Psoas muscle (tissue), 8 donors: ENCODE data around the gene ERICH6B. TPM values are rescaled to one million over a fixed set of nuclear protein-coding genes. Genes with fewer than 3 reads are reported as not detected.

Experiments used
- ATAC-seq, 4 donors: fragments of 200-7000 bp; cut with Tn5 transposase; one replicate each; pipeline ENCODE4 v1.9.1; 2020; ENCODE audit warnings: moderate library complexity in 3 of 4, mild to moderate bottlenecking in 2 of 4
- DNase-seq, 2 donors: peaks; one replicate each; pipeline ENCODE4 v3.0.0-alpha.2; 2020
- H3K27ac ChIP-seq: fragments of 200-600 bp; one replicate; pipeline ENCODE4 v1.8.0; 2022
- H3K27me3 ChIP-seq, 3 donors: fragments of 200-600 bp in 1 of 3; one replicate each; pipeline versions ENCODE4 v1.6.1 to v1.8.0; 2013 to 2022; ENCODE audit warnings: low read length in 2 of 3, mild to moderate bottlenecking in 2 of 3, moderate library complexity in 1 of 3; ENCODE audit not compliant: insufficient read depth in 3 of 3
- H3K36me3 ChIP-seq, 2 donors: fragments of 200-600 bp in 1 of 2; one replicate each; pipeline versions ENCODE4 v1.6.1 to v1.8.0; 2013 to 2022; ENCODE audit warnings: low read depth in 1 of 2, mild to moderate bottlenecking in 1 of 2, moderate library complexity in 1 of 2; ENCODE audit not compliant: insufficient read depth in 1 of 2
- H3K4me1 ChIP-seq: fragments of 200-600 bp; one replicate; pipeline ENCODE4 v1.8.0; 2022
- H3K4me3 ChIP-seq: fragments of 200-600 bp; one replicate; pipeline ENCODE4 v1.8.0; 2022; ENCODE audit warnings: mild to moderate bottlenecking
- H3K9me3 ChIP-seq: fragments of 200-600 bp; one replicate; pipeline ENCODE4 v1.8.0; 2022
- CTCF ChIP-seq: fragments of 200-600 bp; IDR thresholded peaks from one replicate; pipeline ENCODE4 v1.8.0; 2022; ENCODE audit warnings: antibody characterized with exemption
- WGBS, 3 donors: extraction: QIAGEN DNeasy Blood & Tissue Kit; methylation state at CpG; one replicate each; pipeline versions ENCODE4 v1.1.6 to v1.1.7; 2013; 5-methylcytosine and 5-hydroxymethylcytosine counted together
- intact Hi-C, 2 donors: fragments of 100-400 bp; cut with DNase I; formaldehyde crosslinking; loops; one replicate each; pipeline versions ENCODE4 v1.11.0 to v1.14.2; 2022
- polyA plus RNA-seq, 3 donors: library from polyadenylated mRNA; stranded (reverse); fragments of 200-250 nt; gene quantifications; one replicate each; pipeline ENCODE4 v1.2.3, GENCODE V29; 2013
- total RNA-seq, 4 donors: library from RNA; stranded (reverse); fragmentation: NEBNext Ultra II Directional in 2 of 4; extraction: Animal tissue kit (Norgen Biotek cat#: 25700) in 2 of 4; gene quantifications; one replicate each; pipeline versions ENCODE4 v1.2.1 to v1.2.4, GENCODE V29; 2021 to 2023
- donor health status: healthy with polysubstance abuse.
- donor health status: DM: no; HTN: no; CAD: no; lungs with moderate emphysema.
- donor health status: Bipolar disorder and iron deficiency.
- donor health status: healthy.
- donor health status: DM: yes; HTN: yes; CAD: no.
- donor health status: DM: no; HTN: no; CAD: no.
- donor health status: DM: no; HTN: no; CAD: no.
- donor health status: DM: yes; HTN: yes; CAD: no.

ERICH6B gene
- total and polyA plus RNA-seq, 7 donors, result not detected

GRCh38 chr13:45595965-45596364, 19.6 kb downstream of the ERICH6B start:
- Histone ChIP-seq H3K9me3 (no peaks in the 10 kb centered on the region), H3K4me1 (no peaks in the 10 kb centered on the region), H3K27me3 (peaks cover 0 to 2% (median 0%) of the 10 kb centered on the region in 3 donors), H3K4me3 (no peak overlapping the region), H3K27ac (no peak overlapping the region), H3K36me3 (no peaks in the 10 kb centered on the region)
- 44 to 59% (median 45%) methylated on average over 2 of the region's 2 CpGs for WGBS, 3 donors
- ATAC-seq (no peak), DNase-seq (no peak)
- intact Hi-C loops, result no loop called here
- TF ChIP-seq CTCF, result no peak

- H3K4me3 ChIP-seq, result no peak overlapping the region
- TF ChIP-seq CTCF, result no peak
- H3K4me1 ChIP-seq, result no peaks in the 10 kb centered on the region
- 46 to 51% (median 48%) methylated on average over 3 of the region's 3 CpGs for WGBS, 3 donors
- intact Hi-C loops, result no loop called here
- H3K27ac ChIP-seq, result no peak overlapping the region
- DNase-seq, result no peak
- ATAC-seq, result no peak
- H3K27me3 ChIP-seq, result no peaks in the 10 kb centered on the region
- H3K9me3 ChIP-seq, result no peaks in the 10 kb centered on the region
- H3K36me3 ChIP-seq, result no peaks in the 10 kb centered on the region
These were observed 20.8 kb downstream of the ERICH6B start for GRCh38 chr13:45594764-45595163.

GRCh38 chr13:45594227-45594626, 21.3 kb downstream of the ERICH6B start:
- 67 to 73% (median 68%) methylated on average over 2 of the region's 2 CpGs for WGBS, 3 donors
- intact Hi-C loops, result no loop called here

DNA sequence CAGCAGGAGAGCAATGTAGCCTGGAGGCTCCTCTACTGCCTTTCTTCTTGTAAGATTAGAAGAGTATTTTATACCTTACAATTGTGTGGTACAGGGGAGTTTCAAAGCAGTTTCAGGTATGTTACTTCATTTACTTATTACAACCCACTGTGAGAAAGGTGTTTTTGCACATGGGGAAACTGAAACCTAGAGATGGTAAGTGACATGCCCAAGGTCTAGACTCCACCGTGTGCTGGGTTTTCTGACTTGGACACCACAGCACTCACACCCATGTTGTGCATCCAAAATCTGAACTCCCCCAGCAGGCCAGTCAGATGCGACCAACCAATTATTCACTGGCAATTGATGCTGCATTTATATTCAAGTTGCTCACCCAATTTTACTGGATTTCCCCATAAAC, 22.8 kb downstream of the ERICH6B start:
- TF ChIP-seq CTCF, result no peak
- DNase-seq (no peak), ATAC-seq (no peak)
- Histone ChIP-seq H3K4me3 (no peak overlapping the region), H3K4me1 (no peaks in the 10 kb centered on the region), H3K9me3 (no peaks in the 10 kb centered on the region), H3K27ac (no peak overlapping the region), H3K27me3 (no peaks in the 10 kb centered on the region), H3K36me3 (no peaks in the 10 kb centered on the region)
- intact Hi-C loops, result no loop called here
- WGBS, 3 donors, result 83 to 89% (median 85%) methylated on average over 2 of the region's 2 CpGs

More at GRCh38 chr13:45594227-45594626, 21.3 kb downstream of the ERICH6B start:
- no peak for ATAC-seq
- DNase-seq, result no peak
- no peaks in the 10 kb centered on the region for H3K36me3 ChIP-seq
- no peak for TF ChIP-seq CTCF
- no peaks in the 10 kb centered on the region for H3K9me3 ChIP-seq
- no peaks in the 10 kb centered on the region for H3K4me1 ChIP-seq
- H3K27ac ChIP-seq, result no peak overlapping the region
- no peaks in the 10 kb centered on the region for H3K27me3 ChIP-seq
- no peak overlapping the region for H3K4me3 ChIP-seq

- no peak for TF ChIP-seq CTCF
- H3K4me3 ChIP-seq, result no peak overlapping the region
- no peak overlapping the region for H3K27ac ChIP-seq
- 49 to 63% (median 61%) methylated on average over 4 of the region's 4 CpGs for WGBS, 3 donors
- DNase-seq, result no peak
- intact Hi-C loops, result no loop called here
- no peak for ATAC-seq
- H3K9me3 ChIP-seq, result no peaks in the 10 kb centered on the region
- H3K36me3 ChIP-seq, result no peaks in the 10 kb centered on the region
- H3K27me3 ChIP-seq, result no peaks in the 10 kb centered on the region
- no peaks in the 10 kb centered on the region for H3K4me1 ChIP-seq
These were observed 25.5 kb downstream of the ERICH6B start for GRCh38 chr13:45590066-45590465.
